NCI-H2029 treated with DMSO at 0.1 percent for 48 hours (cell line): Measurements from ENCODE around the gene NOL7.

Experiments used
- DNase-seq: peaks from one replicate; lab custom pipeline; 2025; lab: John Stamatoyannopoulos, UW

Gene NOL7

DNA sequence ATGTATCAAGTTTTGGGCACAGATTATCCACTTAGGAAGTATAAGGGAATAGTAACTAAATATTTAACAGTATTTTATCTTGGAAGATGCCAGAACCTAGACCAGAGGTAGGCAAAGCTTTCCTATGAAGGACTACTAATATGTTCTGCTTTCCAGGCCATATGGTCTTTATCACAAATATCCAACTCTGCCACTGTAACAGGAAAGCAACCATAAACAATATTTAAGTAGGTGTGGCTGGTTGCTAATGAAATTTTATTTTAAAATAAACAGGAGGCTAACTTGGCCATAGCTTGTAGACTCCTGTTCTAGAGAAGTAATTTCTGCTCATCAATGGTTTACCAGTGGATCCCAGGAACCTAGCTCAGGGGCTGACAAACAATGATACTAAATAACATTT, 39.4 kb downstream of the NOL7 start:
- no peak for DNase-seq

- DNase-seq: no peak
These were observed 40.6 kb downstream of the NOL7 start for GRCh38 chr6:13655700-13656099.

DNA sequence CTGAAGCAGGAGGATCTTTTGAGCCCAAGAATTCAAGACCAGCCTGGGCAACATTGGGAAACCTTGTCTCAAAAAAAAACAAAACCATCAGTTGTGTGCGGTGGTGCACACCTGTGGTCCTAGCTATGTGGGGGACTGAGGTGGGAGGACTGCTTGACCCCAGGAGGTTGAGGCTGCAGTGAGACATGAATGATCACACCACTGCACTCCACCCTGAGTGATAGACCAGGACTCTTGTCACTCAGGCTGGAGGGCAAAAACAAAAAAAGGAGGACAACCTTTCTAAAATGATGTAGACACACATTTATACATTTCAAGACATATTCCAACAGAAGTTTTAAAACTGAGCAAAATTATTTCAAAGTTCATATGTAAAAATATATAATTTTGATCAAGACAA, 45.1 kb downstream of the NOL7 start:
- DNase-seq: no peak

DNA sequence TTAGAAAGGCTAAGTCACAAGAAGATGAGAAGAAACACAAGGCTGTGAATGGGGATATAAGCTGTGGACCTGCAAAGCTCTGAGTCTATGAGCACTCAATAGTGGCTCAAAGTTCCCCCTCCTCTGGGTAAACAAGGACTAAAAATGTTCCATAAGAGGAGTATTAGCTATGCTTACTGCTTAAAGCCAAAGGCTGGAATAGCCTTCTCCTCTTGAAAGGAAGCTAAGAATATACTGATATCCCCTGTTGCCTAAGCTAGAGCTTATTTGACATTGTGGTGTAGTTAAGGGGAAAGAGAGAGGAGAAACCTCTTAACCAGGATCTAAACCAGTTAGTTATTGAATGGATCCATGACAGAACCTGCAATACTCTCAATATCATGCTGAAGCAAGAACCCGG, 45.8 kb downstream of the NOL7 start:
- DNase-seq: no peak

- no peak for DNase-seq
These were observed 46.5 kb downstream of the NOL7 start for GRCh38 chr6:13661647-13662046.

- peak; percentile 33 for DNase-seq
These were observed 47.7 kb downstream of the NOL7 start for GRCh38 chr6:13662651-13663334.

DNA sequence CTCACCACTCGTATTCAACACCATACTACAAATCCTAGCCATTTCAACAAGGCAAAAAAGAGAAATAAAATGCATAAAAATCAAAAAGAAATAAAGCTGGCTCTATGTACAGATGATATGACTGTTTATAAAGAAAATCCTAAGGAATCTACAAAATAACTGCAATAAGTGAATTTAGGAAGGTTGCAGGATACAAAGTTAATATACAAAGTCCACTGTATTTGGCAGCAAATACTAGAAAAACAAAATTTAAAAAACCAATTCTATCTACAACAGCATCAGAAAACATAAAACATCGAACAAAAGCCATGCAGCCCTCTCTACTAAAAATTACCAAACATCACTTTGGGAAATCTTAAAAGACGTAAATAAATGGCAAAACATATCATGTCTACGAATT, 48.9 kb downstream of the NOL7 start:
- DNase-seq: no peak

DNA sequence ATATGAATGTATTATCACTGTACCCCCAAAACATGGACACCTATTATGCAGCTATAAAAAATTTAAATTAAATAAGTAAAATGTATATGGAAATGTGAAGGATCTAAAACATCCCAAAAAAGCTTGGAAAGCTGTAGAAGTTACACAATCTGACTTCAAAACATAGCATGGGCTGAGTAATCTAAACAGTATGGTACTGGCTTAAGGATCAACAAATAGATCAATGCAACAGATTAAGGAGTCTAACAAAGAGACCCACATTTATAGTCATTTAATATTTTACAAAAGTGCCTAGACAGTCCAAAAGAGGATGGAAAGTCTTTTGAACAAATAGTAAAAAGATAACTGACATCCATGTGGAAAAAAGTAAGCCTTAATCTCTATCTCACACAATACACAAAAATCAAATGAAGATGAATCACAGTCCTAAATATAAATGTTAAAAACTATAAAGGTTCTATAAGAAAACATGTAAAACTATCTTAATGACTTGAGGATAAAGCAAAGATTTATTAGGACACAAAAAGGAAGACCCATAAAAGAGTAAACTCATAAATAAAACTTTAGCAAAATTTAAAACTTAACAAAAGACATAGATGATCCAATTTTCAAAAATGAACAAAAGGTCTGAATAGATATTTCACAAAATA, 49.7 kb downstream of the NOL7 start:
- no peak for DNase-seq

DNA sequence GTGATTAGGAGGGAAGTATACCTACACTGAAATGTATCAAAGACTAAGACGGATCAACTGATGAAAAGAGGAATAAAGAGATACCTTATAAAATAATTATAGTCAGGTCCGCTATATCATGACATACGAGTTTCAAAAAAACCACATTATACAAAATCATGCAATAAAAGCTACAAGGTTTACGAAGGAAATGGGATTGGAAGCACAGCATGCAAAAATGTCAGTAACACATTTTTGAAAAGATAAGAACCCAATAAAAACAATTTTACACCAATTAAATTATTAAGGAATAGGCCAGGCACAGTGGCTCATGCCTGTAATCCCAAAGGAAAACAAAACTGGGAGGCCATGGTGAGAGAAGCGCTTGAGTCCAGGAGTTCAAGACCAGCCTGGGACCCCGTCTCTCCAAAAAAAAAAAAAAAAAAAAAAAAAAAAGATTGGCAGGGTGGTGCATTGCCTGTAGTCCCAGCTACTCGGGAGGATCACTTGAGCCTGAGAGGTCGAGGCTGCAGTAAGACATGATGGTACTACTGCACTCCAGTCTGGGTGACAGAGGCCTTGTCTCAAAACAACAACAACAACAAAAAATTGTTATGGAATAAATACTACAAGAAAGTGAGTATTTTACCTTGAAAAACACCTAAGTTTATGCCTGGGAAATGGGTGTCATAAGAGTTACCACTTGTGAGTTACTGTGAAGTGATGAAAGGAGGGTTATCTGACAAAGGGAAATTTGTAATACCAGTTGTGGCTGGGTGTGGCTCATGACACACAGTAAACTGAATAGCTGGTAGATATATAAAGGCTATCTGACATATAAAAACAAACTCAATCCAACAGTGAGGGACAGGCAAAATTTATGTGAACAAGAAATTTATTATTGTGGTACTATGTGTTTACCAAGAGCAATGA, 51.3 kb downstream of the NOL7 start:
- DNase-seq: no peak

DNA sequence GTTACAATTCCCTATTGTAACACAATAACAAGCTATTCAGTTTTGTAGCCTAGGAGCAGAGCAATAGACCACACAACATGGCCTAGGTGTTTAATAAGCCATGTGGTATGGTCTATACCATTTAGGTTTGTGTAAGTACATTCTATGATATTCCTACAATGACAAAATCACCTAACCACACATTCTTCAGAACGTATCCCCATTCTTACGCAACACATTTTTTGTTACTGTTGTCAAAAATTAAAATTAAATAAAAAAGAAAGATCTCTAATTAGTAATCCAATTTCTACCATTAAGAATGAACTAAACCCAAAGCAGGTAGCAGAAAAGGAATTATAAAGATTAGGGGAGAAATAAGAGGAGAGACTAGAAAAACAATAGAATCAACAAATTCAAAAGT, 52.5 kb downstream of the NOL7 start:
- DNase-seq: no peak

DNA sequence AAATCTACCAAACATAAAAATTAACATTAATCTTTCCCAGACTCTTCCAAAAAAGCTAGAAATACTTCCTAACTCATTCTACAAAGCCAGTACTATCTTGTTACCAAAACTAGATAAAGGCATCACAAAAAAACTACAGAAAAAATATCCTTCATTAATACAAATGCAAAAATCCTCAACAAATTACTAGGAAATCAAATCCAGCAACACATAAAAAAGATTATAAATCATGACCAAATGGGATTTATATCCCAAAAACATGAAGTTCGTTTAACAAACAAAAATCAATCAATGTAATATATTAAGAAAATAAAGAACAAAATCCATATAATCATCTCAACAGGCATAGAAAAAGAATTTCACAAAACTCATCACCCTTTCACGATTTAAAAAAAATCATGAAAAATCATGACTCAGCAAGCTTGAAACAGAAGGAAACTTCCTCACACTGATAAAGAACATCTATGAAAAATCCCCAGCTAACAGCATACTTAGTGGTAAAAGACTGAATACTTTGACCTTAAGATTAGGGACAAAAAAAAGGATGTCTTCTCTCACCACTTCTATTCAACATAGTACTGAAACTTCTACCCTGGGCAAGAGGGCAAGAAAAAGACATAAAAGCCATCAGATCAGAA, 53.3 kb downstream of the NOL7 start:
- DNase-seq: no peak

GRCh38 chr6:13669476-13669875, 54.3 kb downstream of the NOL7 start:
- DNase-seq: no peak
